Globus pallidus (tissue), 1 donor: ENCODE data around the gene PLOD1.
"Not testable (repeated sequence)": the region's sequence is repeated elsewhere in the genome, so short reads cannot be mapped to it uniquely, and the experiment has no call there.

Source experiments
- DNase-seq: peaks from one replicate; pipeline ENCODE4 v3.0.0-alpha.2; 2015; ENCODE audit warnings: low spot score

PLOD1 gene

DNA sequence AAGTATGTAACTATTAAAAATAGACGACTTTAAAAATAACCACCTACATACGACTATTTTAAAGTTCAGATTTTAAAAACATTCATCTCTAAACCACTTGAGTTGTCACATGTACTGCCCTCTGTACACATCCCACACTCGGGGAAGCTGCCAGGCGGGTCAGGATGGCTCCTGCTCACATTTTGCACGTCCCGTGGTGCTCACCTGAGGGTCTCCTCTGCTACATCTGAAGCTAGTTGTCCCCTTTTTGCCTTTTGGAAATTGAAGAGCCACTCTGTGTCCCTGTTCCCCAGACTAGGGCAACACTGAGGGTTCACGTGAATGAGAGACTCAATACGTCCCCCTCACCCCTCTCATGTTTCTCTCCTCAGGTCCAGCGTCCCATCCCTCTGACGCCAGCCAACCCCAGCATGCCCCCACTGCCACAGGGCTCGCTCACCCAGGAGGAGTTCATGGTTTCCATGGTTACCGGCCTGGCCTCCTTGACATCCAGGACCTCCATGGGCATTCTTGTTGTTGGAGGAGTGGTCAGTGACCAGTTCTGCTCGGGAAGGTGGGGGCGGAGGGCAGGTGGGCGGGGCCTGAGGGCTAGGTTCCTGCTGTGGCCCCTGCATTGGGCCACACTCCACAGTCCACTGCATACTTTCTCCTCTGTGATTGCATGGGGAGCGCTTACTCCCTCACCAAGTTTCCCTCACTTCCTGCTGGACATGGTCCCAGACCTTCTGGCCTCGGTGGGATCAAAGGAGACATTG, 71.8 kb downstream of the PLOD1 start:
- no peak for DNase-seq

DNA sequence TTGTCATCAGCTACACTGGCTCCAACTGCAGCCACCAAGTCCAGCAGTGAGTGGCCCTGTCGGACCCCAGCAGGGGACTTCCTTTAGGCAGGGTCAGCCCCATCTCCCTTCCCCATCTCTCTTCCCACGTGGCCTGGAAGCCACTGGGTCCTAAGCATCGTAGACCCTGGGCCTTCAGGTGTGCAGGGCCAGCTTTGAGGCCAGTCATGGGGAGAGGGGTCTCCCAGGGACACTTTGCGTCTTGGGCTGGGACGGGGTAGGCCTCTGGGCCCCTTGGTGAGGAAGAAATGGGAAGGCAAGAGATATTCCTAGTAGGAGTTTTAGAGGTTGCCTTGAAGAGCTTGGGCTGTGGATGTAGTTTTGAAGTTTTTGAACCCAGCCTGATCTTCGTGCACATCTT, 72.7 kb downstream of the PLOD1 start:
- no peak for DNase-seq

DNA sequence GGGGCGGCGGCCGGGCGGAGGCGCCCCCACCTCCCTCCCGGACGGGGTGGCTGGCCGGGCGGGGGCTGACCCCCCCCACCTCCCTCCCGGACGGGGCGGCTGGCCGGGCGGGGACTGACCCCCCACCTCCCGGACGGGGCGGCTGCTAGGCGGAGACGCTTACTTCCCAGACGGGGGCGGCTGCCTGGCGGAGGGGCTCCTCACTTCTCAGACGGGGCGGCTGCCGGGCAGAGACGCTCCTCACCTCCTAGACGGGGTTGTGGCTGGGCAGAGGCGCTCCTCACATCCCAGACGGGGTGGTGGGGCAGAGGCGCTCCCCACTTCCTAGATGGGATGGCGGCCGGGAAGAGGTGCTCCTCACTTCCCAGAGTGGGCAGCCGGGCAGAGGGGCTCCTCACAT, 73.8 kb downstream of the PLOD1 start:
- not testable (repeated sequence) for DNase-seq

DNA sequence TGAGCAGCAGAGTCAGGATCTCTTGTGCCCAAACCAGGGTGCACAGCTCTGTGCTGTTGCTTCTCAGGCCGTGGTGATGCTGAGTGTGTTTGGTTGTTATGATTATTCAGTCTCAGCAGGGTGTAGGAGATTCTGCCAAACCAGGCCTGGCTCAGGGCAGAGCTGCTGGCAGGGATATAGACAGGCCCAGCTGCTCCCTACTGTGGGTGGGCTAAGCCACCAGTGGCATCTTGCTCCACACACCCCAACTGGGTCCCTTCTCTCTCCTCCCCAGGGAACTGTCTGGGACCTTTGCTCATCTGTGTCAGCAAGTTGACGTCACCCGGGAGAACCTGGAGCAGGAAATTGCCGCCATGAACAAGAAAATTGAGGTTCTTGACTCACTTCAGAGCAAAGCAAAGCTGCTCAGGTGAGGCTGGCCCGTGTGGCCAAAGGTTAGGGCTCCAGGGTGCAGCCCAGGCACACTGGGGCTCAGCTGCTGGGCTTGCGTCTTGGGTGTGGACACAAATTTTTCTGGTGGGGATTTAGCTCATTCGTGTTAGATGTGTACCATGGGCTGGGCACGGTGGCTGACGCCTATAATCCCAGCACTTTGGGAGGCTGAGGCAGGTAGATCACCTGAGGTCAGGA, 74.9 kb downstream of the PLOD1 start:
- DNase-seq: no peak

DNA sequence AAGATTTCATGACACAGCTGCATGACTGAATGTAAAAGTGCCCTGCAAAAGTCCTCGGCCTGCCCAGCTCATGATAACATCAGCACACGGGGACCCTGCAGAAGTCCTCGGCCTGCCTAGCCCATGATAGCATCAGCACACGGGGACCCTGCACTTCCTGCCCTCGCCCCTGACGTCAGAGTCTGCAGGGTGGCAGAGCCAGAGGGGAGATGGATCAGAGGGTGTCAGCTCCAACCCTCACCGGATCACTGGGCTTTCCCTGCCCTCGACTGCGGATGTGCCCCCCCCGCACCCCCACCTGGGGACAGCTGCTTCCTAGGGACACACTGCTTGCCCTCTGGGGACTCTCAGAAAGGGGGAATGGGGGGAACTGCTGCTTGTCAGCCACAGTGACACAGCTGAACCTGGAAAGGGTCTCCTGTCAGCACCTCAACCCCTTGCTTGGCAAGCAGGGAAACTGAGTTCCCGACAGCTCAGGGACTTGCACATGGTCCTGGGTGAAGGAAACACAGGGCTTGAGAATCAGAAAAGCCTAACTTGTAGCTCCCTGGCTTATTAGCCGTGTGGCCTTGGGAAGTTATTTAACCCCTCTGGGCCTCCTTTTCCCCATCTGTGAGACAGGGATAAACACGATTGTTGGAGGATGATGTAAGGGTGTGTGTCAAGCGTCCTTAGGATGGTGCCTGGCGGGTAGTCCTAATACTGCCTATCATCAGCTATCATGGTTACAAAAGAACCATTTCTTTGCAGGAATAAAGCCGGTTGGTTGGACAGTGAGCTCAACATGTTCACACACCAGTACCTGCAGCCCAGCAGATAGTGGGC, 76.4 kb downstream of the PLOD1 start:
- no peak for DNase-seq

DNA sequence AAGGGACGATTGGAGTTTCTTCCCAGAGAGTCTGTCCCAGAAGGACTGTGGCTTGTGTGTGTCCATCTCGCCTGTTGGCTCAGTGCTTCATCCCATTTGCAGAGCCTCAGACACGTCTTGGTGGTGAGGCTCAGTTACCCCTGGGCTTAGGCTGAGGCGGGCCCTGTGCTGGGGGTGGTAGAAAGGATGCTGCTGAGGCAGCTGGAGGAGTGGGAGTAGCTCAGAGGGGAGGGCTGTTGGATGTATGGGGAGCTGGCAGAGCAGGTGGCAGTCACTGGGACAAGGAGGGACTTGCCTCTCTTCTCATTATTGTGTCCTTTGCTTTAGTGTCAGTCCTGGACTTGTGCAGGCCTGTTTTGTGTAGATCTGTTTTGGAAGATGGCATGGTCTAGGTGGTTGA, 77.5 kb downstream of the PLOD1 start:
- no peak for DNase-seq

DNA sequence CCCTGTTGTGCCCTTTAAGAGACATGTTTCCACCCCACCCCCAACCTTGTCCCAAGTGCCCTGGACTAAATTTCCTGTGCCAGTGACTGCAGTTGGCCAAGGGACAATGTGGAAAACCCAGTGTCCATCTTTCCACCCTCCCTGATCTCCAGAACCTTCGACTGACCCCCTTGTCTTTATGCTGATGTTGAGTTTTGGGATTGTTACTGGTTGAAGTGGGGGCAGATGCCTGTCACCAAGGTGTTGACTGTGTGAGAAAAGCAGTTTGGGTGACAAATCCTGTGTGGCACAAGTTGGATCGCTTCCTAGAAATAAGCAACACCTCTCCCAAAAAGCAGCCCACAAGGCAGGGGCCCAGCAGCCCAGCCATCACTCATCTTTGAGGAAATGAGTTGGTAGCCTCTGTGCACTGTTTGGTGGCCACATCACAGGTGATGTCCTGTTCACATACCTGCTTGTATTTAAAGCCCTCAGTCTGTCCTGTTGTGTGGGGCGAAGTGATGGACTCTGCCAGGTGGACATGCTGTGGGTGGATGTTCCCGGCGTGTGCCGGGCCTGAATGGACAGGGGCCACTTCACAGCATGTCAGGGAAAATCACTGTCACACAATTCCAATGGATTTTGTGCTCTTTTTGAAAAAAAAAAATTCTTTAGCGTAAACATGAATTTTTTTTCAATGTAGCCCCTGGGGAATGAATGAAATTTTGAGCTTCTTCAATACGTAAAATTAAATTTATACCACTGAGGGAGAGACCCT, 78.2 kb downstream of the PLOD1 start:
- no peak for DNase-seq

DNA sequence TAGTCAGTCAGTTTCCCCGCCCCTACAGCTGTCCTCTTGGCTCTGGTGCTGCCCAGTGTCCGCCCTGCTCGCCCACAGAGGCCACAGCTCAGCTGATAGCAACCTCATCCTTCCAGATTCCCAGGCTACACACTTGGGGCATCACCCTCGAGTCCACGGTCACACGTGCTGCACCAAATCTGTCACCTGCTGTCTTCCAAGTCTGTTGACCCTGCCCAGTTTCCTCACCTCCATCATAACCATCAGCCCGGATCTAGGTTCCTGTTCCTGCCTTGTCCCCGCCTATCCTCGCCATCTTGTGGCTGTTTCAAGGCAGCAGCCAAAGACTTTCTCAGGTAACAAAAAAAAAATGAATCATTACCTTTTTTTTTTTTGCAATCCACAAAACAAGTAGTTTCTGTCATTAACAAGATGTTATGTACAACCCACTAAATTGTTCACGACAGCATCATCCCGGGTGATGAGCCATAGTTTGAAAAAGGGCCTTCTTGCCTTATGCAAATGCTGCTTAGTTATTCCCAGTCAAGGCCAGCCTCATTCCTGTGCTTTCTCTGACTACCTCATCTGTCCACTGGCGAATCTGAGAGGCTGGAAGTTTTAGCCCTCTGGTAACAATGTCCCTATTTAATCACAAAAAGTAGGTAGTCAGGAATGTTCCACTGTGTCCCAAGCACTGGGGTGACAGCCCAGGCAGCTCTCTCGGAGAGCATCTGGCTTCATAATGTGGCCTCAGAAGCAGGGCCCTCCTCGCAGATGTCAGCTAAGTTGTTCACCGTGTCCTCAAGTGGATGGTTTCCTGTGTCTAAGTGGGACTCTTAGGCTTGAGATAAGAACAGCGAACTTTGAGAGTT, 79.8 kb downstream of the PLOD1 start:
- DNase-seq: no peak

DNA sequence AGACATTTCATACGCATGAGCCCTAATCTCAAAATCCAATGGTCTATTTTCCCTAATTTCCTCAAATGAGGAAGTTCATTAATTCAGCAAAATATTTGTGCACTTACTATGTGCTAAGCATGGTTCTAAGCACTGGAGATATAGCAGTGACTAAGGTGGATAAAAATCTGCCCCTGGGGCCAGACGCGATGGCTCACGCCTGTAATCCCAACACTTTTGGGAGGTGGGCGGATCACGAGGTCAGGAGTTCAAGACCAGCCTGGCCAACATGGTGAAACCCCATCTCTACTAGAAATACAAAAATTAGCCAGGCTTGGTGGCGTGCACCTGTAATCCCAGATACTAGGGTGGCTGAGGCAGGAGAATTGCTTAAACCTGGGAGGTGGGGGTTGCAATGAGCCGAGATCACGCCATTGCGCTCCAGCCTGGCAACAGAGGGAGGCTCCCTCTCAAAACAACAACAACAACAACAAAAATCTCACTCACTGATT, 80.5 kb downstream of the PLOD1 start:
- DNase-seq: no peak

DNA sequence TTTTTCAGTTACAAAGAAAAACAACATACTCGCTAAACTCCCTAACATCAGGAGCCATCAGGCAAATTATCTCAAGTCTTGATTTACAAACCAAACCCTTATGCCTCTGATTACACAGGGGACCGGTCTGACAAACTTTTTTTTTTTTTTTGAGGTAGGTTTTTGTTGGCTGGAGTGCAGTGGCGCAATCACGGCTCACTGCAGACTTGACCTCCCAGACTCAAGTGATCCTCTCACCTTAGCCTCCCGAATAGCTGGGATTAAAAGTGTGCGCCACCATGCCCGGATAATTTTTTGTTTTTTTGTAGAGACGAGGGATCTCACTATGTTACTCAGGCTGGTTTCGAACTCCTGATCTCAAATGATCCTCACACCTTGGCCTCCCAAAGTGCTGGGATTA, 81.0 kb downstream of the PLOD1 start:
- no peak for DNase-seq

DNA sequence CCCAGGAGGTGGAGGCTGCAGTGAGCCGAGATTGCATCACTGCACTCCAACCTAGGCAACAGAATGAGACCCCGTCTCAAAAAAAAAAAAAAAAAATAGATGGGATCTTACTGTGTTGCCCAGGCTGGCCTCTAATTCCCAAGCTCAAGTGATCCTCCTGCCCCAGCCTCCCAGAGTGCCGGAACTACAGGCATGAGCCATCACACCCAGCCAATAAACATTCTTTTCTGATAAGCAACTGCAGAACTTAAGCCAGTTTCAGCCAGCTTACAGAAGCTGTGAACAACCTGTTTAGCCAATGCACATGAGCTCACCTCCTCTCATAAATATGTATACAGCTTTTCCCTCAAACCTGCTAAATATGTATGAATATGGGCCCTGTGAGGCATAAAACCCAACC, 81.7 kb downstream of the PLOD1 start:
- no peak for DNase-seq

DNA sequence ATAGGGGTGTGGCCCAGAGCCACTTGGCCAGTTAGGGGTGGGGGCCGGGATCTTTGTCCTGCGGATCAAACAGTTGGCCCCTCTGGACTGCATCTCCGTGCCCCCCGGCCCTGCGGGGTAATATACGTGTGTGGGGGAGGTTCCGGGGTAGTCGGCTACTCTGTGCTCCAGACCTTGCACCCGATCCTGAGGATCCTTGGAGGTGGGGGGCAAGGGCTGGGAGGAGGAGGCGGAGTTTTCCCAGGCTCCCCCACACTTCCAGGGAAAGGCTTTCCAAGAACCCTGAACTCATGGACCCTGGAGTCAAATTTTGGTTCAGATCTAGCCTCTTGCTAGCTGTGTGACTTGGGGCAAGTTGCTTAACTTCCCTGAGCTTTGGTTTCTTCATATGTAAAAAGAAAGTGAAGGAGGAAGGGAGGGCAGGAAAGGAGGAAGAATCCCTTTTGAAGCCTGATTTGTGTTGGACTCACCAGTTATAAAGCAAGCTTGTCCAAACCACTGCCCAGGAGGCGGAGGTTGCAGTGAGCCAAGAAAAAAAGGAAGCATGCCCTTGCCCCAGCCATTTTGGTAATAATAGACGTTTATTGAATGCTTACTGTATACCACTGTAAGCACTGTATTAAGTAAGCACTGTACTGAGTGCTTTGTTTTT, 85.5 kb downstream of the PLOD1 start:
- DNase-seq: peak; percentile 8

DNA sequence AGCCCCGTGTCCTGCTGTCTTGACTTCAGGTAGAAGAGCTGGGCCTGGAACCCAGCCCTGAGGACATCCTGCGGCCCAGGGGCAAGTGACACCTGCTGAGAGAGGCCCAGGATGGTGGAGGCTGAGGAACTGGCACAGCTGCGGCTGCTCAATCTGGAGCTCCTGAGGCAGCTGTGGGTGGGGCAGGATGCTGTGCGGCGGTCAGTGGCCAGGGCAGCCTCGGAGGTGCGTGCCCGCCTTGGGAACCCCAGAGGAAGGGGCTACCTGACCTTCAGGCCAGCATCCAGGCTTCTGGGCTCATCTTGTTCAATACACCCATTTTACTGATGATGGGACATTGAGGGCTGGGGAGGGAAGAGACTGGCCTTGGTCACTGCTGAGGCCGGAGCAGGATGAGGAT, 87.1 kb downstream of the PLOD1 start:
- DNase-seq: no peak

DNA sequence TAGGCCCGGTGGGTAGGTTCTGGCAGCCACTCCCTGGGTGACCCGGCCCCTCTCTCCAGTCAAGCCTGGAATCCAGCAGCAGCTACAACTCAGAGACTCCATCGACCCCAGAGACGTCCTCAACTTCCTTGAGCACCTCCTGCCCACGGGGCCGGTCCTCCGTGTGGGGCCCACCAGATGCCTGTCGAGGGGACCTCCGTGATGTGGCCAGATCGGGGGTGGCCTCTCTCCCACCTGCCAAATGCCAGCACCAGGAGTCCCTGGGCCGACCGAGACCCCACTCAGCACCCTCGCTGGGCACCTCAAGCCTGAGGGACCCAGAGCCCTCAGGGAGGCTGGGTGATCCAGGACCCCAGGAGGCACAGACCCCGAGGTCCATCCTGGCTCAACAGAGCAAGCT, 87.5 kb downstream of the PLOD1 start:
- DNase-seq: no peak
